ENCODE results near the gene TECPR1. TPM values are rescaled to one million over a fixed set of nuclear protein-coding genes. Genes with fewer than 3 reads are reported as not detected.

Gene TECPR1
- total RNA-seq, 1 experiment from 2014 or later: 11.5 TPM

GRCh38 chr7:98297626-98298286 lies 45.7 kb upstream of the TECPR1 start:
- Histone ChIP-seq H3K36me3 (ENCODE audit: low read depth, low read length) (peaks cover 7% of the 10 kb centered on the region), H3F3A (ENCODE audit: low read length, unreplicated experiment) (no peaks in the 10 kb centered on the region), H3K9me2 (replicated peaks; ENCODE audit: low read length) (no peaks in the 10 kb centered on the region), H4K20me1 (ENCODE audit: low read length) (no peaks in the 10 kb centered on the region), H3K9ac (ENCODE audit: low read length) (no peak overlapping the region), H2AFZ (ENCODE audit: low read length) (no peak overlapping the region), H3K4me2 (ENCODE audit: low read length) (no peak overlapping the region), H3K4me1 (ENCODE audit: insufficient read depth, low read length) (no peaks in the 10 kb centered on the region), H3K27ac (ENCODE audit: low read length) (no peak overlapping the region), H3K27me3 (ENCODE audit: low read length) (no peaks in the 10 kb centered on the region), H3K79me2 (ENCODE audit: low read length) (no peaks in the 10 kb centered on the region), H3K4me3 (ENCODE audit: low read length) (no peak overlapping the region), H3K9me3 (ENCODE audit: low read length) (no peaks in the 10 kb centered on the region)
- CTCF ChIA-PET: no interaction called here
- intact Hi-C loops (cut with micrococcal nuclease): loop anchor here (10.0 kb wide), 2 partner anchors 447 to 537 kb away; no protein-coding TSS in a partner anchor
- no TSS peak for BruUV-seq (replicated peaks)
- ATAC-seq (no peak), DNase-seq (no peak)
- TF ChIP-seq EZH2 (IDR thresholded peaks at IDR 0.05; ENCODE audit: low read length, unreplicated experiment) (no peak), EZH2phosphoT487 (IDR thresholded peaks at IDR 0.05; ENCODE audit: borderline replicate concordance, low read length) (no peak)
- TF ChIP-seq, protein P1, sequence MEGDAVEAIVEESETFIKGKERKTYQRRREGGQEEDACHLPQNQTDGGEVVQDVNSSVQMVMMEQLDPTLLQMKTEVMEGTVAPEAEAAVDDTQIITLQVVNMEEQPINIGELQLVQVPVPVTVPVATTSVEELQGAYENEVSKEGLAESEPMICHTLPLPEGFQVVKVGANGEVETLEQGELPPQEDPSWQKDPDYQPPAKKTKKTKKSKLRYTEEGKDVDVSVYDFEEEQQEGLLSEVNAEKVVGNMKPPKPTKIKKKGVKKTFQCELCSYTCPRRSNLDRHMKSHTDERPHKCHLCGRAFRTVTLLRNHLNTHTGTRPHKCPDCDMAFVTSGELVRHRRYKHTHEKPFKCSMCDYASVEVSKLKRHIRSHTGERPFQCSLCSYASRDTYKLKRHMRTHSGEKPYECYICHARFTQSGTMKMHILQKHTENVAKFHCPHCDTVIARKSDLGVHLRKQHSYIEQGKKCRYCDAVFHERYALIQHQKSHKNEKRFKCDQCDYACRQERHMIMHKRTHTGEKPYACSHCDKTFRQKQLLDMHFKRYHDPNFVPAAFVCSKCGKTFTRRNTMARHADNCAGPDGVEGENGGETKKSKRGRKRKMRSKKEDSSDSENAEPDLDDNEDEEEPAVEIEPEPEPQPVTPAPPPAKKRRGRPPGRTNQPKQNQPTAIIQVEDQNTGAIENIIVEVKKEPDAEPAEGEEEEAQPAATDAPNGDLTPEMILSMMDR (conservative IDR thresholded peaks at IDR 0.05; ENCODE audit: low read depth, low read length): no peak
- POLR2A ChIA-PET (ENCODE audit: unreplicated experiment): no interaction called here

DNA sequence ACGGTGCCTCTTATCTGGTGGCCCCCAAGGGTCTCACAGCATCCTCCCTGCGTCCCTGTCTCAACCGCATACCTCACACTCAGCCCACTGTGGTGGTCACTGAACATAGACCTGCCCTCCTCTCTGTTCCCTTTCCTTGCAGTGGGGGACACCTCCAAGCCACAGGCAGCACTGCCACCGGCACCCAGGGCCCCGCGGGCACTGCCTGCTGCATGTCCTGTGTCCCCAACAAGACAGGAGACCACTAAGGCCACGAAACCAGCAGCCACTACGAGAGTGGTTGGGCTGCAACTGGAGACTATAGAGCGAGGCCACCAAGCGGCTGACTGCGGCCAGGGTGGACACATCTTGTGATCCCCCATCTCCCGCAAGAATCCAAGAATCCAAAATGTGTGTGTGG lies 44.8 kb upstream of the TECPR1 start:
- ChIA-PET POLR2A (ENCODE audit: unreplicated experiment) (no interaction called here), CTCF (no interaction called here)
- Histone ChIP-seq H3K4me1 (ENCODE audit: insufficient read depth, low read length) (no peaks in the 10 kb centered on the region), H3K36me3 (ENCODE audit: low read depth, low read length) (peaks cover 15% of the 10 kb centered on the region), H3K4me2 (ENCODE audit: low read length) (no peak overlapping the region), H3K4me3 (ENCODE audit: low read length) (no peak overlapping the region), H3K27ac (ENCODE audit: low read length) (no peak overlapping the region), H3K27me3 (ENCODE audit: low read length) (no peaks in the 10 kb centered on the region), H3K79me2 (ENCODE audit: low read length) (no peaks in the 10 kb centered on the region; the same call in 1 of the 2 replicates), H3K9me3 (ENCODE audit: low read length) (no peaks in the 10 kb centered on the region), H3K9me2 (replicated peaks; ENCODE audit: low read length) (no peaks in the 10 kb centered on the region), H3K9ac (ENCODE audit: low read length) (no peak overlapping the region), H4K20me1 (ENCODE audit: low read length) (no peaks in the 10 kb centered on the region), H2AFZ (ENCODE audit: low read length) (no peak overlapping the region), H3F3A (ENCODE audit: low read length, unreplicated experiment) (no peaks in the 10 kb centered on the region)
- DNase-seq: no peak
- ATAC-seq: no peak
- BruUV-seq (replicated peaks): no TSS peak
- TF ChIP-seq, protein P1 (conservative IDR thresholded peaks at IDR 0.05; ENCODE audit: low read depth, low read length): no peak
- TF ChIP-seq EZH2phosphoT487 (IDR thresholded peaks at IDR 0.05; ENCODE audit: borderline replicate concordance, low read length) (no peak), EZH2 (IDR thresholded peaks at IDR 0.05; ENCODE audit: low read length, unreplicated experiment) (no peak)
- intact Hi-C loops (cut with micrococcal nuclease): loop anchor here (10.0 kb wide), 2 partner anchors 448 to 538 kb away; no protein-coding TSS in a partner anchor

Data from PC-3 (cell line).